Vagina (tissue), 2 donors: ENCODE results near the gene ZBTB40.

Experiments used
- POLR2A ChIP-seq, 2 donors: fragments of 450-650 bp; IDR thresholded peaks; one replicate each; pipeline ENCODE4 v1.6.1; 2017; ENCODE audit warnings: antibody characterized with exemption in 2 of 2, mild to moderate bottlenecking in 2 of 2, moderate library complexity in 2 of 2
- POLR2AphosphoS5 ChIP-seq, 2 donors: sonication (generic); formaldehyde crosslinking; IDR thresholded peaks; one replicate each; pipeline ENCODE4 v1.9.0; 2017; ENCODE audit warnings: antibody characterized with exemption in 2 of 2, mild to moderate bottlenecking in 2 of 2, low read depth in 1 of 2; ENCODE audit not compliant: insufficient read depth in 1 of 2
- TF ChIP-seq, protein P1 (sequence below), 3 experiments: fragments of 450-650 bp in 2 of 3; fragments of 200-600 bp in 1 of 3; sonication (generic) in 1 of 3; IDR thresholded peaks; one replicate each; pipeline ENCODE4 v1.5.1; 2017 to 2019; ENCODE audit warnings: antibody characterized with exemption in 3 of 3, mild to moderate bottlenecking in 2 of 3, moderate library complexity in 2 of 3

DNA sequence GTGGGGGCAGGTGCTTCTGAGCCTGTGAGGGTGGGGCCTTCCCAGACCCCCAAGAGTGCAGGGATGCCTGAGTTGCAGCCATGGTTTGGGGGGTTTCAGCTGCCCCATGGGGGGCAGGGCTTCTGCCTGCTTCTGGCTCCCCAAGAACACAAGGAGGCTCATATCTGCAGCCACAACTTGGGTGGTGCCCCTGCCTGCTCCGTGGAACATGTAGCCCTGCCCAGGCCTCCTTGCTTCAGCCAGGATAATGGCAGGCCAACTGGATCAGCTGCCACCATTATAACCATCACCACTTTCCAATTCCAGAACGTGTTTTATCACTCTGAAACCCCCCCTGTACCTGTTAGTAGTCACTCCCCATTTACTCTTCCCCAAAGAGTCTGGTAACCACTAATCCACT, 14.0 kb downstream of the ZBTB40 start:
- no peak for TF ChIP-seq POLR2A (IDR thresholded peaks at IDR 0.05)
- TF ChIP-seq, protein P1, sequence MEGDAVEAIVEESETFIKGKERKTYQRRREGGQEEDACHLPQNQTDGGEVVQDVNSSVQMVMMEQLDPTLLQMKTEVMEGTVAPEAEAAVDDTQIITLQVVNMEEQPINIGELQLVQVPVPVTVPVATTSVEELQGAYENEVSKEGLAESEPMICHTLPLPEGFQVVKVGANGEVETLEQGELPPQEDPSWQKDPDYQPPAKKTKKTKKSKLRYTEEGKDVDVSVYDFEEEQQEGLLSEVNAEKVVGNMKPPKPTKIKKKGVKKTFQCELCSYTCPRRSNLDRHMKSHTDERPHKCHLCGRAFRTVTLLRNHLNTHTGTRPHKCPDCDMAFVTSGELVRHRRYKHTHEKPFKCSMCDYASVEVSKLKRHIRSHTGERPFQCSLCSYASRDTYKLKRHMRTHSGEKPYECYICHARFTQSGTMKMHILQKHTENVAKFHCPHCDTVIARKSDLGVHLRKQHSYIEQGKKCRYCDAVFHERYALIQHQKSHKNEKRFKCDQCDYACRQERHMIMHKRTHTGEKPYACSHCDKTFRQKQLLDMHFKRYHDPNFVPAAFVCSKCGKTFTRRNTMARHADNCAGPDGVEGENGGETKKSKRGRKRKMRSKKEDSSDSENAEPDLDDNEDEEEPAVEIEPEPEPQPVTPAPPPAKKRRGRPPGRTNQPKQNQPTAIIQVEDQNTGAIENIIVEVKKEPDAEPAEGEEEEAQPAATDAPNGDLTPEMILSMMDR (IDR thresholded peaks at IDR 0.05): no peak
- no peak for TF ChIP-seq POLR2AphosphoS5 (IDR thresholded peaks at IDR 0.05; ENCODE audit: insufficient read depth in 1 of 2, low read depth in 1 of 2)
